Endothelial cell of umbilical vein (primary cell): Measurements from ENCODE around the gene SGK1. TPM values are rescaled to one million over a fixed set of nuclear protein-coding genes. Genes with fewer than 3 reads are reported as not detected.
A peak's percentile ranks its signal among the peaks of the same experiment; 100 is the strongest.

ENCODE experiments used
- BruUV-seq: library from RNA; stranded (reverse); fragments of 400-500 nt; replicated peaks from 2 replicates; lab custom pipeline; 2021; lab: Mats Ljungman, UMichigan
- CTCF ChIA-PET: fragments of 300-600, 350-600 bp; sonication (Branson Sonifier 250); formaldehyde crosslinking; loops from one replicate; lab custom pipeline; 2021; ENCODE audit warnings: antibody characterized with exemption, inconsistent platforms; lab: Charles Lee
- POLR2A ChIA-PET: fragments of 300-600, 350-600 bp; sonication (Branson Sonifier 250); formaldehyde crosslinking; loops from one replicate; lab custom pipeline; 2021; ENCODE audit warnings: antibody characterized with exemption, inconsistent platforms; lab: Charles Lee
- DNase-seq: peaks from one replicate; pipeline ENCODE4 v3.0.0-alpha.2; 2011; ENCODE audit warnings: low read depth, low spot score
- FAIRE-seq: peaks from 2 replicates; lab custom pipeline; 2011; peaks lifted over from hg19 to GRCh38; lab: Jason Lieb, UNC
- H2AFZ ChIP-seq: 2 replicates; pipeline ENCODE4 v1.6.0; 2012; ENCODE audit warnings: low read depth, low read length, control low read depth, inconsistent platforms
- H3K27ac ChIP-seq: 2 replicates; pipeline ENCODE4 v1.5.1; 2011; ENCODE audit warnings: low read depth, mild to moderate bottlenecking, control low read depth, low read length, moderate library complexity; ENCODE audit not compliant: insufficient read depth
- H3K27me3 ChIP-seq, 2 experiments: 2 replicates each; pipeline versions ENCODE4 v1.6.0 to v1.6.1; 2011; ENCODE audit warnings: low read length in 2 of 2, mixed read lengths in 1 of 2; ENCODE audit not compliant: control insufficient read depth in 2 of 2, insufficient read depth in 2 of 2
- H3K36me3 ChIP-seq, 2 experiments: 2 replicates in 1 of 2; 3 replicates in 1 of 2; pipeline ENCODE4 v1.5.1; 2011; ENCODE audit warnings: low read length in 2 of 2, mild to moderate bottlenecking in 1 of 2, moderate library complexity in 1 of 2; ENCODE audit not compliant: control insufficient read depth in 2 of 2, insufficient read depth in 2 of 2; ENCODE audit errors: extremely low read depth in 1 of 2
- H3K4me1 ChIP-seq: 3 replicates; pipeline ENCODE4 v1.5.1; 2011; ENCODE audit warnings: mild to moderate bottlenecking, low read length; ENCODE audit not compliant: control insufficient read depth, insufficient read depth; ENCODE audit errors: extremely low read depth
- H3K4me2 ChIP-seq: 2 replicates; pipeline ENCODE4 v1.6.1; 2011; ENCODE audit warnings: low read length, control low read depth, mixed read lengths; ENCODE audit not compliant: insufficient read depth
- H3K4me3 ChIP-seq, 3 experiments: fragments of 200-600 bp in 1 of 3; sonication (generic), shearing (Covaris generic) in 1 of 3; replicated peaks in 1 of 3; 2 replicates each; pipeline ENCODE4 v1.5.1; 2011 to 2016; ENCODE audit warnings: control low read depth in 3 of 3, low read length in 3 of 3, mild to moderate bottlenecking in 2 of 3, inconsistent platforms in 1 of 3, low read depth in 1 of 3, moderate library complexity in 1 of 3; ENCODE audit not compliant: insufficient read depth in 1 of 3
- H3K79me2 ChIP-seq: 2 replicates; pipeline ENCODE4 v1.6.0; 2012; ENCODE audit warnings: low read length, inconsistent platforms; ENCODE audit not compliant: control insufficient read depth, insufficient read depth
- H3K9ac ChIP-seq: replicated peaks from 2 replicates; pipeline ENCODE3; 2011; ENCODE audit warnings: low read length, control low read depth; ENCODE audit not compliant: insufficient read depth; ENCODE audit errors: extremely low read depth
- H3K9me1 ChIP-seq: replicated peaks from 3 replicates; pipeline ENCODE4 v1.6.0; 2011; ENCODE audit warnings: mild to moderate bottlenecking, low read length; ENCODE audit not compliant: control insufficient read depth, insufficient read depth; ENCODE audit errors: extremely low read depth
- H3K9me3 ChIP-seq: replicated peaks from 2 replicates; pipeline ENCODE4 v1.5.1; 2012; ENCODE audit warnings: low read length, inconsistent platforms; ENCODE audit not compliant: control insufficient read depth, insufficient read depth
- H4K20me1 ChIP-seq: replicated peaks from 2 replicates; pipeline ENCODE3; 2011; ENCODE audit warnings: mild to moderate bottlenecking, low read length; ENCODE audit not compliant: control insufficient read depth, insufficient read depth; ENCODE audit errors: extremely low read depth
- CTCF ChIP-seq, 2 donors: IDR thresholded peaks; 1 replicate in 1 of 2; 2 replicates in 1 of 2; pipeline ENCODE4 v1.5.1; 2011; ENCODE audit warnings: low read length in 2 of 2, mild to moderate bottlenecking in 2 of 2, moderate library complexity in 2 of 2, control low read depth in 1 of 2, inconsistent platforms in 1 of 2, low read depth in 1 of 2; ENCODE audit not compliant: insufficient read depth in 1 of 2; ENCODE audit errors: extremely low read depth in 1 of 2
- EZH2 ChIP-seq: IDR thresholded peaks from 2 replicates; pipeline ENCODE4 v1.6.1; 2012; ENCODE audit warnings: borderline replicate concordance, low read depth, mild to moderate bottlenecking, moderate library complexity, low read length, inconsistent platforms; ENCODE audit not compliant: severe bottlenecking
- FOS ChIP-seq: IDR thresholded peaks from 2 replicates; pipeline ENCODE4 v1.6.1; 2011; ENCODE audit warnings: mild to moderate bottlenecking, low read length, moderate library complexity, borderline replicate concordance; ENCODE audit not compliant: insufficient read depth
- GATA2 ChIP-seq: IDR thresholded peaks from 2 replicates; pipeline ENCODE4 v1.7.0; 2011; ENCODE audit warnings: low read depth, mild to moderate bottlenecking, moderate library complexity, mixed read lengths, low read length; ENCODE audit not compliant: insufficient read length, insufficient read depth
- JUN ChIP-seq: IDR thresholded peaks from 2 replicates; pipeline ENCODE4 v1.6.1; 2011; ENCODE audit warnings: borderline replicate concordance, low read depth; ENCODE audit not compliant: insufficient read length, insufficient read depth
- MAX ChIP-seq: IDR thresholded peaks from 2 replicates; pipeline ENCODE4 v1.6.1; 2011; ENCODE audit not compliant: insufficient read depth, insufficient read length
- MYC ChIP-seq: IDR thresholded peaks from one replicate; pipeline ENCODE4 v1.6.1; 2011; ENCODE audit warnings: mild to moderate bottlenecking, low read depth, low read length
- POLR2A ChIP-seq: IDR thresholded peaks from 2 replicates; pipeline ENCODE4 v1.6.1; 2012; ENCODE audit warnings: low read depth, mild to moderate bottlenecking, control low read depth, low read length
- POLR2AphosphoS5 ChIP-seq: IDR thresholded peaks from 2 replicates; pipeline ENCODE4 v1.6.1; 2012; ENCODE audit warnings: low read depth, mild to moderate bottlenecking, control low read depth, low read length, moderate library complexity; ENCODE audit not compliant: insufficient read depth
- dilution Hi-C: fragments of 300-500 bp; cut with MboI; formaldehyde crosslinking; loops from one replicate; pipeline ENCODE4 v1.15.0; 2019; ENCODE audit warnings: low sequenced_read_pairs; ENCODE audit not compliant: extremely low pct_ligation_motif_present
- intact Hi-C: fragments of 100-400 bp; cut with micrococcal nuclease; formaldehyde crosslinking; loops from one replicate; pipeline ENCODE4 v1.10.0; 2022
- polyA plus RNA-seq, 4 experiments: library from polyadenylated mRNA; depleted of rRNA in 3 of 4; stranded (reverse) in 3 of 4; unstranded in 1 of 4; fragments of >200 nt; gene quantifications; 2 replicates each; pipeline versions ENCODE4 v1.2.1 to v1.2.3, GENCODE V29; 2011 to 2012; ENCODE audit warnings: missing spikeins in 1 of 4
- total RNA-seq: library from RNA; stranded (reverse); gene quantifications from 2 replicates; pipeline ENCODE4 v1.2.3, GENCODE V29; 2021

The SGK1 gene
- total and polyA plus RNA-seq, 2 donors (not counting 3 experiments of a cell fraction or from before 2014, with no cell fraction given), result 121 to 128 TPM

- H3K4me2 ChIP-seq, result peak overlapping the region; percentile 84
- no peaks in the 10 kb centered on the region for H3K27me3 ChIP-seq
- H2AFZ ChIP-seq, result no peak overlapping the region
- H3K9me3 ChIP-seq, result no peaks in the 10 kb centered on the region
- intact Hi-C loops (loop anchor here (1.0 to 5.0 kb wide), 11 partner anchors 58 to 645 kb away; no protein-coding TSS in a partner anchor), dilution Hi-C loops (no loop called here)
- DNase-seq (peak; percentile 94), FAIRE-seq (peak; percentile 96)
- peak overlapping the region in 2 of 3 experiments; percentile 2 to 55 for H3K4me3 ChIP-seq
- H3K36me3 ChIP-seq, result peaks cover 0 to 7% of the 10 kb centered on the region in 2 experiments
- CTCF ChIA-PET, result interaction anchor here (0.6 to 5.4 kb wide), 36 partner anchors 8 to 762 kb away, joined by 3 to 46 read pairs (median 4); no protein-coding TSS in a partner anchor
- peaks cover 17% of the 10 kb centered on the region for H3K79me2 ChIP-seq
- H3K9ac ChIP-seq, result peak overlapping the region; percentile 93
- POLR2A ChIA-PET, result interaction anchor here (0.6 to 1.4 kb wide), 6 partner anchors 8 to 372 kb away, joined by 3 to 9 read pairs (median 6); no protein-coding TSS in a partner anchor
- BruUV-seq, result TSS peak; percentile 1
- H3K4me1 ChIP-seq, result peaks cover 27% of the 10 kb centered on the region
- TF ChIP-seq GATA2, result peak; percentile 82
- TF ChIP-seq FOS, result peak; percentile 98
- peak; percentile 74 for TF ChIP-seq JUN
- peak; percentile 78 for TF ChIP-seq POLR2A
- no peak for TF ChIP-seq MAX
- TF ChIP-seq POLR2AphosphoS5, result peak; percentile 97
- TF ChIP-seq MYC, result peak; percentile 38
- TF ChIP-seq CTCF (IDR thresholded peaks at IDR 0.05; ENCODE audit: extremely low read depth in 1 of 2, insufficient read depth in 1 of 2, low read depth in 1 of 2, low read length in 2 of 2), result peak; percentile 71 to 93
- no peak for TF ChIP-seq EZH2
- H4K20me1 ChIP-seq, result peaks cover 2% of the 10 kb centered on the region
- H3K9me1 ChIP-seq, result no peaks in the 10 kb centered on the region
- peak overlapping the region; percentile 98 for H3K27ac ChIP-seq
Measured at GRCh38 chr6:134178161-134179044, 139.5 kb downstream of the SGK1 start.
